GF-D8 (cell line): ENCODE measurements around the gene FCHSD1.

Source experiments
- DNase-seq: peaks from one replicate; lab custom pipeline; 2025; lab: John Stamatoyannopoulos, UW

The FCHSD1 gene

GRCh38 chr5:141672841-141673813, 21.9 kb upstream of the FCHSD1 start:
- no peak for DNase-seq

- no peak for DNase-seq
Measured at GRCh38 chr5:141672071-141672840, 21.0 kb upstream of the FCHSD1 start.

GRCh38 chr5:141669520-141669919, 18.3 kb upstream of the FCHSD1 start:
- DNase-seq = no peak

- no peak for DNase-seq
Measured at GRCh38 chr5:141668601-141669265, 17.5 kb upstream of the FCHSD1 start.

GRCh38 chr5:141665995-141666940, 15.1 kb upstream of the FCHSD1 start:
- DNase-seq = no peak

GRCh38 chr5:141664733-141665461, 13.7 kb upstream of the FCHSD1 start:
- DNase-seq = peak; percentile 26

GRCh38 chr5:141663506-141663905, 12.3 kb upstream of the FCHSD1 start:
- DNase-seq = no peak

- DNase-seq = no peak
Measured at GRCh38 chr5:141662028-141662427, 10.8 kb upstream of the FCHSD1 start.

GRCh38 chr5:141657937-141658545, 6.8 kb upstream of the FCHSD1 start:
- no peak for DNase-seq

GRCh38 chr5:141657404-141657803, 6.2 kb upstream of the FCHSD1 start:
- no peak for DNase-seq

GRCh38 chr5:141656396-141656795, 5.2 kb upstream of the FCHSD1 start:
- no peak for DNase-seq

GRCh38 chr5:141655020-141655419, 3.8 kb upstream of the FCHSD1 start:
- no peak for DNase-seq

- no peak for DNase-seq
Measured at GRCh38 chr5:141654298-141654697, 3.1 kb upstream of the FCHSD1 start.

GRCh38 chr5:141651728-141652105, 499 bp upstream of the FCHSD1 start:
- DNase-seq = no peak

- DNase-seq = no peak
Measured at GRCh38 chr5:141649972-141650371, 1.2 kb downstream of the FCHSD1 start.

- no peak for DNase-seq
Measured at GRCh38 chr5:141649056-141649688, 2.0 kb downstream of the FCHSD1 start.

- DNase-seq = no peak
Measured at GRCh38 chr5:141647851-141648250, 3.4 kb downstream of the FCHSD1 start.

- DNase-seq = no peak
Measured at GRCh38 chr5:141647242-141647641, 4.0 kb downstream of the FCHSD1 start.

- DNase-seq = no peak
Measured at GRCh38 chr5:141646026-141646425, 5.2 kb downstream of the FCHSD1 start.
